Colonic mucosa (tissue), 4 donors: ENCODE data around the gene PRKCH. TPM values are rescaled to one million over a fixed set of nuclear protein-coding genes. Genes with fewer than 3 reads are reported as not detected.

Source experiments
- DNase-seq: peaks from one replicate; pipeline ENCODE4 v3.0.0-alpha.2; 2020
- H3K27ac ChIP-seq: fragments of 200-600 bp; one replicate; pipeline ENCODE4 v1.8.0; 2021
- H3K27me3 ChIP-seq: fragments of 200-600 bp; one replicate; pipeline ENCODE4 v1.8.0; 2021
- H3K36me3 ChIP-seq: fragments of 200-600 bp; one replicate; pipeline ENCODE4 v1.8.0; 2021
- H3K4me1 ChIP-seq: fragments of 200-600 bp; one replicate; pipeline ENCODE4 v1.8.0; 2021; ENCODE audit warnings: mild to moderate bottlenecking
- H3K4me3 ChIP-seq: fragments of 200-600 bp; one replicate; pipeline ENCODE4 v1.8.0; 2021
- H3K9ac ChIP-seq, 2 donors: one replicate each; pipeline ENCODE4 v1.7.0; 2013; ENCODE audit warnings: control low read depth in 2 of 2, low read depth in 2 of 2, low read length in 2 of 2
- H3K9me3 ChIP-seq: fragments of 200-600 bp; one replicate; pipeline ENCODE4 v1.8.0; 2021
- intact Hi-C: fragments of 100-400 bp; cut with DNase I; formaldehyde crosslinking; loops from one replicate; pipeline ENCODE4 v1.14.1; 2022
- total RNA-seq, 2 donors: library from RNA; stranded (reverse); fragmentation: NEBNext Ultra II Directional in 1 of 2; extraction: Animal tissue kit (Norgen Biotek cat#: 25700) in 1 of 2; gene quantifications; one replicate each; pipeline ENCODE4 v1.2.1, GENCODE V29; 2021
- TF ChIP-seq, protein P1 (sequence below): fragments of 200-600 bp; IDR thresholded peaks from one replicate; pipeline ENCODE4 v1.8.0; 2022; ENCODE audit warnings: antibody characterized with exemption, mild to moderate bottlenecking
- donor health status: healthy.
- donor health status: DM: no; HTN: no; CAD: no.
- donor health status: DM: no; HTN: no; CAD: no.

The PRKCH gene
- total RNA-seq, 2 donors from 2014 or later = 11.4 to 11.5 TPM

- Histone ChIP-seq H3K4me1 (no peaks in the 10 kb centered on the region), H3K9me3 (no peaks in the 10 kb centered on the region), H3K9ac (no peak overlapping the region), H3K27me3 (no peaks in the 10 kb centered on the region), H3K27ac (no peak overlapping the region), H3K4me3 (no peak overlapping the region), H3K36me3 (no peaks in the 10 kb centered on the region)
- TF ChIP-seq, protein P1, sequence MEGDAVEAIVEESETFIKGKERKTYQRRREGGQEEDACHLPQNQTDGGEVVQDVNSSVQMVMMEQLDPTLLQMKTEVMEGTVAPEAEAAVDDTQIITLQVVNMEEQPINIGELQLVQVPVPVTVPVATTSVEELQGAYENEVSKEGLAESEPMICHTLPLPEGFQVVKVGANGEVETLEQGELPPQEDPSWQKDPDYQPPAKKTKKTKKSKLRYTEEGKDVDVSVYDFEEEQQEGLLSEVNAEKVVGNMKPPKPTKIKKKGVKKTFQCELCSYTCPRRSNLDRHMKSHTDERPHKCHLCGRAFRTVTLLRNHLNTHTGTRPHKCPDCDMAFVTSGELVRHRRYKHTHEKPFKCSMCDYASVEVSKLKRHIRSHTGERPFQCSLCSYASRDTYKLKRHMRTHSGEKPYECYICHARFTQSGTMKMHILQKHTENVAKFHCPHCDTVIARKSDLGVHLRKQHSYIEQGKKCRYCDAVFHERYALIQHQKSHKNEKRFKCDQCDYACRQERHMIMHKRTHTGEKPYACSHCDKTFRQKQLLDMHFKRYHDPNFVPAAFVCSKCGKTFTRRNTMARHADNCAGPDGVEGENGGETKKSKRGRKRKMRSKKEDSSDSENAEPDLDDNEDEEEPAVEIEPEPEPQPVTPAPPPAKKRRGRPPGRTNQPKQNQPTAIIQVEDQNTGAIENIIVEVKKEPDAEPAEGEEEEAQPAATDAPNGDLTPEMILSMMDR = no peak
- no peak for DNase-seq
- intact Hi-C loops = no loop called here
These were observed 14.4 kb downstream of the PRKCH start for GRCh38 chr14:61335671-61336275.

GRCh38 chr14:61337893-61338292 is 16.5 kb downstream of the PRKCH start:
- intact Hi-C loops = no loop called here

GRCh38 chr14:61338457-61338856 is 17.1 kb downstream of the PRKCH start:
- Histone ChIP-seq H3K4me3 (no peak overlapping the region), H3K27ac (peak overlapping the region; percentile 9), H3K9me3 (no peaks in the 10 kb centered on the region), H3K9ac (no peak overlapping the region), H3K36me3 (no peaks in the 10 kb centered on the region), H3K4me1 (no peaks in the 10 kb centered on the region), H3K27me3 (no peaks in the 10 kb centered on the region)
- DNase-seq = no peak
- intact Hi-C loops = no loop called here
- TF ChIP-seq, protein P1 = no peak

More at GRCh38 chr14:61337893-61338292, 16.5 kb downstream of the PRKCH start:
- DNase-seq = no peak
- H3K9me3 ChIP-seq = no peaks in the 10 kb centered on the region
- no peaks in the 10 kb centered on the region for H3K4me1 ChIP-seq
- no peak overlapping the region for H3K4me3 ChIP-seq
- no peaks in the 10 kb centered on the region for H3K27me3 ChIP-seq
- TF ChIP-seq, protein P1 = no peak
- peak overlapping the region; percentile 9 for H3K27ac ChIP-seq
- H3K36me3 ChIP-seq = no peaks in the 10 kb centered on the region
- H3K9ac ChIP-seq = no peak overlapping the region

DNA sequence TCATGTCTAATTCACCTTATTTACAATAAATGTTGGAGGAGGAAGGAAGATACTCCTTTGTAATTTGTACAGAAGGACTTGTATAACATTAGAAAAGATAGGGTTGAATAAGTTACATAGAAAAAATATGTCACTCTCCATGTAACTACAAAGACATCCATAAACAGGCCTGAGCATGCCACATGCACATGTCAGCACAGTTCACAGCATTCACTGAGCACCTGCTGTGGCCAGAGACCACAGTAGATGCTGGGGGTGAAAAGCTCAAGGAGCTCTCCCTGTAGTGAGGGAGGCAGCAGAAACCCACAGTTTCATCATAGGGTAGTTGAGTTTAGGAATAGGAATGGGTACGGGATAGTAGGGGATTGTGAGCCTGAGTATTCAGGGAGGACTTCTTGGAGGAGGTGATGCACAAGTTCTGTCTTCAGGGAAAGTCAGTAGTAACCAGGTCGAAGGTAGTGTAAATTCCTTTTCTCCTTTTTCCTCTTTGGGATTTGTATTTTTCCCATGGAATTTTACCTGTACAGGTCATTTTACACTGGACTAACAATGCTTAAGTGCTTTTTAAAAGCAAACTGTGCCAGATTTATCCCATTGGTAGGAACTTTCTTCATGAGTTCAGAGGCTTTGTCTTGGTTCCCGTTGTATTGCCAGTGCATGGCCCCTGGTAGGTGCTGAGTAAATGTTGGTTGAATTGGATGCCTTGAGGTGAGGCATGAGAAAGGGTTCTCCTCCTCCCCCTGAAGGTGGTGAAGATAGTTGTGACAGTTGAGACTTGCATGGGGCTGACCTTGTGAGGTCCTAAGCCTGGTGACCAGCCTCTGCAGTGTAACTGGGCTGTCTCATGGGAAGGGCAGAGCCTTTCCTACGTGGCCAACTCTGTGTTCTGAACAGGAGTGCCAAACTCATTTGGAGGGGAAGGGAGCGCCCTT is 20.2 kb downstream of the PRKCH start:
- intact Hi-C loops = no loop called here

GRCh38 chr14:61342486-61342885 is 21.1 kb downstream of the PRKCH start:
- Histone ChIP-seq H3K4me3 (no peak overlapping the region), H3K36me3 (no peaks in the 10 kb centered on the region), H3K9ac (peak overlapping the region in 1 of 2 donors; percentile 5), H3K27me3 (no peaks in the 10 kb centered on the region), H3K9me3 (no peaks in the 10 kb centered on the region), H3K4me1 (no peaks in the 10 kb centered on the region), H3K27ac (no peak overlapping the region)
- TF ChIP-seq, protein P1 = no peak
- intact Hi-C loops = no loop called here
- DNase-seq = no peak

More for the DNA sequence above, 20.2 kb downstream of the PRKCH start:
- no peaks in the 10 kb centered on the region for H3K36me3 ChIP-seq
- no peaks in the 10 kb centered on the region for H3K4me1 ChIP-seq
- no peak for DNase-seq
- no peak overlapping the region for H3K27ac ChIP-seq
- H3K9me3 ChIP-seq = no peaks in the 10 kb centered on the region
- H3K9ac ChIP-seq = no peak overlapping the region
- TF ChIP-seq, protein P1 = no peak
- H3K27me3 ChIP-seq = no peaks in the 10 kb centered on the region
- H3K4me3 ChIP-seq = no peak overlapping the region
